ACC112 (cell line): Measurements from ENCODE around the gene MDC1.
"Not testable (repeated sequence)": the region's sequence is repeated elsewhere in the genome, so short reads cannot be mapped to it uniquely, and the experiment has no call there.

Source experiments
- H2AFZ ChIP-seq: fragments of 200-600 bp; sonication (generic); one replicate; pipeline ENCODE4 v1.6.0; 2017; ENCODE audit warnings: antibody characterized with exemption, low read length; ENCODE audit not compliant: unreplicated experiment
- H3K27ac ChIP-seq: fragments of 200-600 bp; sonication (generic); 2 replicates; pipeline ENCODE4 v1.5.1; 2014; ENCODE audit warnings: low read depth, mild to moderate bottlenecking, antibody characterized with exemption, low read length, moderate library complexity
- H3K27me3 ChIP-seq: fragments of 200-600 bp; sonication (generic); 2 replicates; pipeline ENCODE4 v1.6.1; 2014; ENCODE audit warnings: mild to moderate bottlenecking, antibody characterized with exemption, low read length, moderate library complexity, mixed read lengths; ENCODE audit not compliant: insufficient read depth
- H3K36me3 ChIP-seq: fragments of 200-600 bp; sonication (generic); 2 replicates; pipeline ENCODE4 v1.6.1; 2016; ENCODE audit warnings: mild to moderate bottlenecking, antibody characterized with exemption, low read length, moderate library complexity, mixed read lengths; ENCODE audit not compliant: insufficient read depth
- H3K4me1 ChIP-seq: fragments of 200-600 bp; sonication (generic); one replicate; pipeline ENCODE4 v1.6.1; 2016; ENCODE audit warnings: low read length, mixed read lengths; ENCODE audit not compliant: insufficient read depth, unreplicated experiment, control insufficient read depth
- H3K4me3 ChIP-seq: fragments of 200-600 bp; sonication (generic); 2 replicates; pipeline ENCODE4 v1.5.1; 2014; ENCODE audit warnings: mild to moderate bottlenecking, low read depth, low read length
- H3K79me2 ChIP-seq: fragments of 200-600 bp; sonication (generic); one replicate; pipeline ENCODE4 v1.6.0; 2016; ENCODE audit warnings: low read length; ENCODE audit not compliant: control insufficient read depth, unreplicated experiment, insufficient read depth

MDC1 gene

DNA sequence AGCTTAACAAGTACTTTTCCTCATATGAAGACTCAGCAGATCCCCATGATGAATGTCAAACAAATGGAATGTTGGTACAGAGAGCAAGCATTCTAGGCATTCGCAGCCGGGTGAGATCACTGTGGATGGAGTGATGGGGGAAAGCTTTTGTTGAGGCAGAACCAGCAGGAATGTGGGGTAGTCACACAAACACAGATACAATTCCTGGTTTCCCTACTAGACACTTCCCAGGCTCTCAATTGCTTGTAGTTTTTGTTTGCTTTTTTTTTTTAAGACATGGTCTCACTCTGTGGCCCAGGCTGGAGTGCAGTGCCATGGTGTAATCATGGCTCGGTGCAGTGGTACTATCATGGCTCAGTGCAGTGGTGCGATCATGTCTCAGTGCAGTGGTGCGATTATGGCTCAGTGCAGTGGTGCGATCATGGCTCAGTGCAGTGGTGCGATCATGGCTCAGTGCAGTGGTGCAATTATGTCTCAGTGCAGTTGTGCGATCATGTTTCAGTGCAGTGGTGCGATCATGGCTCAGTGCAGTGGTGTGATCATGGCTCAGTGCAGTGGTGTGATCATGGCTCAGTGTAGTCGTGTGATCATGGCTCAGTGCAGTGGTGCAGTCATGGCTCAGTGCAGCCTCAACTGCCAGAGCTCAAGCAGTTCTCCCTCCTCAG is 42.6 kb upstream of the MDC1 start:
- Histone ChIP-seq H2AFZ (no peak overlapping the region), H3K4me3 (no peak overlapping the region), H3K79me2 (no peaks in the 10 kb centered on the region), H3K27ac (peak overlapping the region; percentile 89), H3K27me3 (no peaks in the 10 kb centered on the region), H3K36me3 (no peaks in the 10 kb centered on the region), H3K4me1 (peaks cover 55% of the 10 kb centered on the region)

DNA sequence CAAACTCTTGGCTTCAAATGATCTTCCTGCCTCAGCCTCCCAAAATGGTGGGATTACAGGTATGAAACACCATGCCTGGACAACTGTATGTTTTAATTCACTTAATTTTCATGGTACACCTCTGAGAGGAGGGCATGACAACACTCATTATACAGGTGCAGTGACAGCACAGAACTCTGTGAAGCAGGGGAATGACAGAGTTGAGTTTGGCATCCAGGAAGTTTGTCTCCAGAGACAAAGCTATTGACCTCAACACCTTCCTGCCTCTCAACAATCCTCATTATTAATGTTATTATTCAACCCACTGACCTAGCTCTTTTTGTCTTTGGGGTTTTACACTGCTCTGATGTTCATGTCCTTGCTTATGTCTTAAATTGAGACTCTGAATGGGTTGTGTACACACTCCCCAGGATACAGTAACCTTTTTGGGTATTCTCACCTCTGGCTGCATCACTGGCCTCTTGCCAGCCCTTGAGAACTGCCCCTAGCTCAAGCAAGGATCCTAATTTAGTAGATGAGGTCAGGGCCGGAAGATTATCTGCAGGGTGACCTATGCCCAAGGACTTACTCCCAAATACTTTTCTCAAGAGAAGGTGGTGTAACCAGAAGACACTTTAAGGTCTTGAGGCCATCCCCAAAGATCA is 40.3 kb upstream of the MDC1 start:
- H3K4me1 ChIP-seq: peaks cover 67% of the 10 kb centered on the region
- no peaks in the 10 kb centered on the region for H3K79me2 ChIP-seq
- no peak overlapping the region for H3K4me3 ChIP-seq
- no peaks in the 10 kb centered on the region for H3K27me3 ChIP-seq
- H3K27ac ChIP-seq: peak overlapping the region; percentile 25
- peak overlapping the region; percentile 3 for H2AFZ ChIP-seq
- no peaks in the 10 kb centered on the region for H3K36me3 ChIP-seq

DNA sequence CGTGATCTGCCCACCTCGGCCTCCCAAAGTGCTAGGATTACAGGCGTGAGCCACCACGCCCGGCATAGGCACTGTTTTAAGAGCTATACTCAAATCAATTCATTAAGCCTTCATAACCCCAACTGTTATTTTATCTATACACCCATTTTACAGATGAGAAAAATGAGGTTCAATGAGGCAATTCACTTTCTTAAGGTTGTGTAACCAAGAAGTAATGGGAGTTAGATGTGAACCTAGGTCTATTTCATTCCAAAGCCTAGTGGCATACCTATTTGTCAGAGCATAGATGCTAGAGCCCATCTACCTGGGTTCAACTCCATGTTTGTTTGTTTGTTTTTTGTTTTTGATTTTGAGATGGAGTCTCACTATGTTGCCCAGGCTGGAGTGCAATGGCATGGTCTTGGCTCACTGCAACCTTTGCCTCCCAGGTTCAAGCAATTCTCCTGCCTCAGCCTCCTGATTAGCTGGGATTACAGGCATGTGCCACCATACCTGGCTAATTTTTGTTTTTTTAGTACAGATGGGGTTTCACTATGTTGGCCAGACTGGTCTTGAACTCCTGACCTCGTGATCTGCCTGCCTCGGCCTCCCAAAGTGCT is 39.4 kb upstream of the MDC1 start:
- H3K4me3 ChIP-seq, H3K27me3 ChIP-seq, H3K27ac ChIP-seq, H3K79me2 ChIP-seq, H2AFZ ChIP-seq, H3K36me3 ChIP-seq: not testable (repeated sequence)
- H3K4me1 ChIP-seq: peaks cover 70% of the 10 kb centered on the region

DNA sequence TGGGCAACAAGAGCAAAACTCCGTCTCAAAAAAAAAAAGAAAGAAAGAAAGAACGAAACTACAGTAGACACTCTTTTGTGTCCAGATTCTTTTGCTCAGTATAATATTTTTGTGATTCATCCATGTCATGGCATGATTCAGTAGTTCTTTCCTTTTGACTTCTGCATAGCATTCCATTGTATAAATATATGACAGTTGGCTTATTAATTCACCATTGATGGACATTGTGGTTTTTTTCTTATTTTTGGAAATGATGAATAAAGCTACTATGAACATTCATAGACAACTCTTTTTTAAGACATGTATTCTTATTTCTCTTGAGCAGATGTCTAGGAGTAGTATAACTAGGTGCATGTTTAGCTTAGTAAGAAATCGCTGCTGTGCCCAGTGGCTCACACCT is 37.5 kb upstream of the MDC1 start:
- Histone ChIP-seq H3K4me3 (no peak overlapping the region), H2AFZ (no peak overlapping the region), H3K27me3 (no peaks in the 10 kb centered on the region), H3K27ac (peak overlapping the region; percentile 100), H3K79me2 (no peaks in the 10 kb centered on the region), H3K4me1 (peaks cover 70% of the 10 kb centered on the region), H3K36me3 (no peaks in the 10 kb centered on the region)

DNA sequence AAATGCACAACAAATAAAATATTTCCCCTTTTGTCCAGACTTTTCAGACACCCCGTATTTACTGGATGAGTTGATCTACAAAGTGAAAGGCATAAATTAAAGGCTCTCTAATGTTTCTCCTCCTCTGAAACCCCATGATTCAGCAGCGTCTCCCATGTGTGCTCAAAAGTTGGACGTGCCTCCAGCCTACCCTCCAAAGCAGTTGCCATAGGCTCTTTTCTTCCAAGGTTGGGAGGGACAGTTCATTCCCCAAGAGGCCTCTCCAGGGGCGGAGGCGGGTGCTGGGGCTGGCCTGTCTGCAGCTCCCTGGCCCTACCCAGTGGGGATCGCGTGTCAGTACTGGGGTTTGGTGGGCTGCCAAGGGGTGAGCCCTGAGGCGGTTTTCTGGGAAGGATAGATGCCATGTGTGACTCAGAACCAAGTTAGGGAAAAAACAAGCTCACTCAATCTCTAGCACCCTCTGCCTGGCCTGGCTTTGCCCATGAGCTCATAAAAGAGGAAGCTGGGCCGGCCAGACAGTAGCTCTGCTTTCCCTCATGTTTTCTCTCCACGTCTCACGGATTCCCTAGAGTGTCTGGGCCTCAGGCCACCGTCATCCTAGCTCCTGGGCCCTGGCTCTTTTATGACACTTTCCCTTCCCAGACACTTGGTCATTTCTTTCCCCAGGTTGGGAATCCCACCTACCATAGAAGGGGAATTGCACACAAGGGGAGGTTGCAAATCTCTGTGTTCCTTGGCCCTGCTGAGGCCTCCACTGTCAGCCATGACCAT is 35.3 kb upstream of the MDC1 start:
- Histone ChIP-seq H3K36me3 (no peaks in the 10 kb centered on the region), H3K4me1 (peaks cover 76% of the 10 kb centered on the region), H3K79me2 (no peaks in the 10 kb centered on the region), H2AFZ (no peak overlapping the region), H3K4me3 (peak overlapping the region; percentile 55), H3K27ac (peak overlapping the region; percentile 100), H3K27me3 (no peaks in the 10 kb centered on the region)

DNA sequence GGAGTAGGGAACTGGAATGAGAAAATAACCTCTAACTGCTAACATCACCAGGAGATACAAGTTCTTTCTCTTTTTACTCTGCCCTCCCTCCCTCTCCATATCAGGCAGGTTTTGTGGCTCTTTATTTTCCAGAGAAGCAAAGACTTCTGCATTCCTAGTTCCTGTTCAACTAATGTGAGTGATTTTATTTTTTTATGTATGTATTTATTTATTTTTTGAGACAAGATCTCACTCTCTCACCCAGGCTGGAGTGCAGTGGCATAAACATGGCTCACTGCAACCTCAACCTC is 33.2 kb upstream of the MDC1 start:
- peak overlapping the region; percentile 100 for H3K27ac ChIP-seq
- H3K36me3 ChIP-seq: no peaks in the 10 kb centered on the region
- H3K4me3 ChIP-seq: no peak overlapping the region
- H2AFZ ChIP-seq: no peak overlapping the region
- H3K4me1 ChIP-seq: peaks cover 74% of the 10 kb centered on the region
- H3K27me3 ChIP-seq: no peaks in the 10 kb centered on the region
- H3K79me2 ChIP-seq: no peaks in the 10 kb centered on the region

DNA sequence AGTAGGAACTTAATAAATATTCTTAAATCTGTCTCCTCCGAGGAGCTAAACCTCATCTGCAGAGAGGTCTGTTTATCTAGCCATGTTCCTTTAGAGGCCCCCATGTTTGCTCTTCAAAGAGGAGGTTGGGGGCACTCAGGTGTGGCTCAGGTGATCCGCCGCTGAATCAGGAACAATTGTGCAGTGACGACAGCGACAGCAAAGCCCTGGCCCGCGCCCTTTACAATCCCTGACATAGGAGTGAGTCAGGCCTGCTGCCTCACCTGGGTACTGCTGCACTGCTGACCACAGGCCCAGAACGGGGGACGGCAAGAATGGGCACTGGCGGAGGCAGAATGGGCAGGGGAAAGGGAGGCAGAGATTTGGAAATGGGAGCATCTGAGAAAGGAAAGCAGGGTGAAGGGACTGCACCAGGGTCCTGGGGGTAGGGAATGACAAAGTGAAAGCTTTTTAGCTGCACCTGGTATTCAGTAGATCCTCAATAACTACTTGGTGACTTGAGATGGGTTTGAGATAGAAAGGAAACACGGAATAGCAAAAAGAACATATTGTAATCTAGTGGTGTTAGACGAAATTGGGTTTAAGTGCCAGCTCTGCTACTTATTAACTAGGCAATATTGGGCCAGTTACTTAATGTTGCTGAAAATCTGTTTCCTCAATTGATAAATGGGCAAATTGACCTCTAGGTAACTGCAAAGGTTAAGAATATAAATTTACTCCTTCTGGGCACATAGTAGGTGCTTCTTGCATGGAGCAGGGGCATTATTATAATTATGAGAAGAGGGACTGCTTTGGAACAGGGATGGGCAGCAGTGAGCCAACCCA is 32.7 kb upstream of the MDC1 start:
- peak overlapping the region; percentile 72 for H2AFZ ChIP-seq
- no peaks in the 10 kb centered on the region for H3K79me2 ChIP-seq
- H3K27me3 ChIP-seq: no peaks in the 10 kb centered on the region
- H3K4me3 ChIP-seq: no peak overlapping the region
- H3K36me3 ChIP-seq: no peaks in the 10 kb centered on the region
- peak overlapping the region; percentile 100 for H3K27ac ChIP-seq
- H3K4me1 ChIP-seq: peaks cover 68% of the 10 kb centered on the region

DNA sequence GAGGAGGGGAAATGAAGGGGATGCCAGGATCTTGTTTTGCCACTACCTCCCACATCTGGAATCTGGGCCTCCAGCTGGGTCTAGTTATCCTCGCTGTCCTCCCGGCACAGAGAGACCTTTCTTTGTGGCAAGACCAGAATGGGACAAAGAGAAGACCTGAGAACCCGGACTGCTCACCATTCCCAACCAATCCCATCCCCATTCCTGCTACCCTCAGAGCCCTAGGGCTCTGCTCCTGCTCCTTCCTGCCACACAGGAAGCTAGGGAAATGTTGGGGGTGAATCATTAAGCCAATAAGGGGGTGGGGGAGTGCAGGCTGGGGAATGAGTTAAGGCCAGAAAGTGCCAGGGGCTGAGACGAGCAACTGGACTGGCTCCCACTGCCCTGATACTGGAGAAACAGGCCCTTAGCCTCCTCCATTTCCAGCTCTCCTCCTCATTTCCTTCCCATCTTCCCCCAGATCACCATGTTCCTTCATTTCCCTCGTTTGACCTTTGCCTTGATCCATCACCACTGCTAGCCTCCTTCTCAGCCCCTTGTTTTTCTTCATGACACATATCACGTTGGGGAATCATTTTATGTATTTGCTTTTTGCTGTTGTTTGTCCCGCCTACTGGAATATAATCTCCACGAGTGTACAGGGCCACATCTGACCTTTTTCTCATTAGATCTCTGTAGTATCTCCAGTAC is 31.9 kb upstream of the MDC1 start:
- H3K4me1 ChIP-seq: peaks cover 60% of the 10 kb centered on the region
- no peak overlapping the region for H3K4me3 ChIP-seq
- peaks cover 1% of the 10 kb centered on the region; the same call in 1 of the 2 replicates for H3K36me3 ChIP-seq
- H3K79me2 ChIP-seq: peaks cover 3% of the 10 kb centered on the region
- H2AFZ ChIP-seq: peak overlapping the region; percentile 72
- H3K27ac ChIP-seq: peak overlapping the region; percentile 100
- no peaks in the 10 kb centered on the region for H3K27me3 ChIP-seq

DNA sequence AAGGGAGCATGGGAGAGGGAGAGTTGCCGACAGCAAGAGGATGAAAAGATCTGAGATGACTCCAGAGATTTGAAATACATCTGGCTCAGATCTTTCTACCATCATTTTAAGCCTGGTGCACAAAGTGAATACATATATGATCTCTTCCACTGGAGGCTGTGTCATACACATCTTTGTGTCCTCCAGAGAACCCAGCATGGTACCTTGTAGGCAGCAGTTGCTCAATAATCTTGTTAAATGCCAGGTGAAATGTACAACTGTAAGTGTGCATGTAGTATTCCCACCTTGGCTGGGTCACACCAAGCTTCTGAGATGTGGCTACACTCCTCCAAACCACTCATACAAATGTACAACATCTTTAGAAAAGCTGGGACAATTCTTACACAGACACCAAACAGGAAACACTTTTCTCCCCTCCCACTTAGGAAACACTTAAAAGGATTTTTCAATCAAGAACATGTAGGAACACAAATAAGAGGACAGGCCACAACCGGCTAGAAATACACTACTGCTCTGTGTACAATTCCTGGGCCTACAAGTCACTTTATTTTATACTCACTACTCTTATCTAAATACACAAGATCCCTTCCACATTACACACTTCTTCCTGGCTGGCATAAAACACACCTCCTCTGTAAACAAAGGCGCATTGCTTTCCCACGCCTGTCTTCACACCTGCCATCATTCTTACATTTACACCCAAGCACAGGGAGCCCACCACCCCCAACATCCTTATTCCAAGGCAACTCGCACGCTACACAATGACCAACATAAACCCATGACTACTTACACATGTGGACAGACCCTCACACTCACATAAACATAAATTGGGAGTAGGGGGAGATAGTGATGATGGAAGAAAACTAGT is 31.1 kb upstream of the MDC1 start:
- peaks cover 10% of the 10 kb centered on the region; the same call in 1 of the 2 replicates for H3K36me3 ChIP-seq
- peak overlapping the region; percentile 100 for H3K27ac ChIP-seq
- peaks cover 53% of the 10 kb centered on the region for H3K4me1 ChIP-seq
- H3K27me3 ChIP-seq: no peaks in the 10 kb centered on the region
- H2AFZ ChIP-seq: peak overlapping the region; percentile 72
- H3K4me3 ChIP-seq: no peak overlapping the region
- H3K79me2 ChIP-seq: peaks cover 12% of the 10 kb centered on the region
